K562 (cell line): ENCODE data around the gene CBX3. TPM values are rescaled to one million over a fixed set of nuclear protein-coding genes. Genes with fewer than 3 reads are reported as not detected.

Experiments used
- KDM2B ChIP-seq: fragments of 250-450 bp; sonication (Bioruptor Pico); IDR thresholded peaks from 2 replicates; pipeline ENCODE4 v1.8.0; 2021; ENCODE audit warnings: mild to moderate bottlenecking, moderate library complexity
- KLF6 ChIP-seq: fragments of 250-450 bp; sonication (Bioruptor Pico); IDR thresholded peaks from 2 replicates; pipeline ENCODE4 v1.4.0; 2020; ENCODE audit warnings: mild to moderate bottlenecking, moderate library complexity, borderline replicate concordance
- MEF2D ChIP-seq: conservative IDR thresholded peaks from 2 replicates; pipeline ENCODE4 v1.6.1; 2016; ENCODE audit warnings: low read depth, missing genetic modification characterization, missing compliant biosample characterization
- PHF21A ChIP-seq: fragments of 450-650 bp; IDR thresholded peaks from 2 replicates; pipeline ENCODE4 v1.6.1; 2017; ENCODE audit warnings: low read depth, borderline replicate concordance
- PTTG1 ChIP-seq: fragments of 450-650 bp; IDR thresholded peaks from 2 replicates; pipeline ENCODE4 v1.6.1; 2016; ENCODE audit warnings: low read depth, mild to moderate bottlenecking, missing genetic modification characterization, missing compliant biosample characterization
- ZNF780A ChIP-seq: fragments of 250-450 bp; sonication (Bioruptor Pico); IDR thresholded peaks from 2 replicates; pipeline ENCODE4 v1.5.0; 2021; ENCODE audit warnings: mild to moderate bottlenecking
- polyA plus RNA-seq, 8 experiments: library from polyadenylated mRNA; depleted of rRNA in 4 of 8; stranded (reverse) in 5 of 8; unstranded in 3 of 8; fragments of >200 nt; fragmentation: Nextera tagmentation in 2 of 8; fragmentation: Illumina TruSeq in 1 of 8; extraction: Ambion mirVana in 2 of 8; extraction: Trizol in 1 of 8; gene quantifications; 2 replicates each; pipeline versions ENCODE4 v1.2.1 to v1.2.3, GENCODE V29; 2011 to 2014; ENCODE audit warnings: inconsistent platforms in 1 of 8, missing spikeins in 1 of 8
- total RNA-seq, 7 experiments: library from RNA; depleted of rRNA in 6 of 7; stranded (reverse); fragments of >200 nt in 6 of 7; fragmentation: Illumina TruSeq in 2 of 7; extraction: Trizol in 2 of 7; gene quantifications; 2 replicates each; pipeline versions ENCODE4 v1.2.1 to v1.2.3, GENCODE V29; 2011 to 2021; ENCODE audit warnings: low replicate concordance in 1 of 7
- TF ChIP-seq, protein P1 (sequence below): sonication (generic); formaldehyde crosslinking; IDR thresholded peaks from 2 replicates; pipeline ENCODE4 v1.8.1; 2022; ENCODE audit warnings: missing genetic modification reagents
- TF ChIP-seq, protein P2 (sequence below): fragments of 250-450 bp; sonication (Bioruptor Pico); IDR thresholded peaks from 2 replicates; pipeline ENCODE4 v1.4.0; 2020
- TF ChIP-seq, protein P3 (sequence below): fragments of 250-450 bp; sonication (Bioruptor Pico); IDR thresholded peaks from 2 replicates; pipeline ENCODE4 v1.4.0; 2020; ENCODE audit warnings: mild to moderate bottlenecking, moderate library complexity, borderline replicate concordance
- TF ChIP-seq, protein P4 (sequence below): fragments of 250-450 bp; sonication (Bioruptor Pico); IDR thresholded peaks from 2 replicates; pipeline ENCODE4 v1.8.0; 2022; ENCODE audit warnings: moderate library complexity, mild to moderate bottlenecking, inconsistent platforms
- TF ChIP-seq, protein P5 (sequence below): sonication (generic); formaldehyde crosslinking; IDR thresholded peaks from 2 replicates; pipeline ENCODE4 v1.8.1; 2022; ENCODE audit warnings: missing genetic modification reagents
- TF ChIP-seq, protein P6 (sequence below), 2 experiments: fragments of 450-650 bp; formaldehyde crosslinking in 1 of 2; IDR thresholded peaks; 2 replicates each; pipeline versions ENCODE4 v1.4.0 to v1.6.1; 2014 to 2020; ENCODE audit warnings: mild to moderate bottlenecking in 2 of 2, borderline replicate concordance in 1 of 2, low read depth in 1 of 2

CBX3 gene
- total and polyA plus RNA-seq, 9 of the 15 experiments (the other 6 are each of a cell fraction or from before 2014, with no cell fraction given), result 198 to 413 (median 328) TPM

DNA sequence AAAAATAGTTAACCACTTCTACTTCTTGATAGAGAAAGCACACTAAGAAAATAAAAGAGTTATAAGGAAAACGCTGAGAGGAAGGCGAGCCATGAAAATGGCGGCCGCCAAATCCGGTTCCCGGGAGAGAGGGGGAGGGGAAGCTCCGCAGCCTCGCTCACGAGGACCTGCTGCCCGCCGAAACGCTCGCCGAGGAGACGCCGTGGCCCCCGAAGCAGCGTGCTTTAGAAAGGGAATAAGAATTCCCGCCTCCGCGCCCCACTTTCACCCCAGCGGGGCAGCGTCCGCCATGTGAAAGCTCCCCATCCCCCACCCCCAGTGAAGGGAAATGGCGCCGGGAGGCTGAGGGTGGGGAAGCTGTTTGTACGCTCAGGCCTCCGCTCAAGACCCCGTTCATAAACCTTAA, 1.5 kb upstream of the CBX3 start (continued):
- TF ChIP-seq, protein P1, sequence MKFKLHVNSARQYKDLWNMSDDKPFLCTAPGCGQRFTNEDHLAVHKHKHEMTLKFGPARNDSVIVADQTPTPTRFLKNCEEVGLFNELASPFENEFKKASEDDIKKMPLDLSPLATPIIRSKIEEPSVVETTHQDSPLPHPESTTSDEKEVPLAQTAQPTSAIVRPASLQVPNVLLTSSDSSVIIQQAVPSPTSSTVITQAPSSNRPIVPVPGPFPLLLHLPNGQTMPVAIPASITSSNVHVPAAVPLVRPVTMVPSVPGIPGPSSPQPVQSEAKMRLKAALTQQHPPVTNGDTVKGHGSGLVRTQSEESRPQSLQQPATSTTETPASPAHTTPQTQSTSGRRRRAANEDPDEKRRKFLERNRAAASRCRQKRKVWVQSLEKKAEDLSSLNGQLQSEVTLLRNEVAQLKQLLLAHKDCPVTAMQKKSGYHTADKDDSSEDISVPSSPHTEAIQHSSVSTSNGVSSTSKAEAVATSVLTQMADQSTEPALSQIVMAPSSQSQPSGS, result no peak
- TF ChIP-seq, protein P2, sequence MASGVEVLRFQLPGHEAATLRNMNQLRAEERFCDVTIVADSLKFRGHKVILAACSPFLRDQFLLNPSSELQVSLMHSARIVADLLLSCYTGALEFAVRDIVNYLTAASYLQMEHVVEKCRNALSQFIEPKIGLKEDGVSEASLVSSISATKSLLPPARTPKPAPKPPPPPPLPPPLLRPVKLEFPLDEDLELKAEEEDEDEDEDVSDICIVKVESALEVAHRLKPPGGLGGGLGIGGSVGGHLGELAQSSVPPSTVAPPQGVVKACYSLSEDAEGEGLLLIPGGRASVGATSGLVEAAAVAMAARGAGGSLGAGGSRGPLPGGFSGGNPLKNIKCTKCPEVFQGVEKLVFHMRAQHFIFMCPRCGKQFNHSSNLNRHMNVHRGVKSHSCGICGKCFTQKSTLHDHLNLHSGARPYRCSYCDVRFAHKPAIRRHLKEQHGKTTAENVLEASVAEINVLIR, result 0 out of 2 replicates have a peak, but pooled peaks have one; percentile 26
- TF ChIP-seq, protein P3, sequence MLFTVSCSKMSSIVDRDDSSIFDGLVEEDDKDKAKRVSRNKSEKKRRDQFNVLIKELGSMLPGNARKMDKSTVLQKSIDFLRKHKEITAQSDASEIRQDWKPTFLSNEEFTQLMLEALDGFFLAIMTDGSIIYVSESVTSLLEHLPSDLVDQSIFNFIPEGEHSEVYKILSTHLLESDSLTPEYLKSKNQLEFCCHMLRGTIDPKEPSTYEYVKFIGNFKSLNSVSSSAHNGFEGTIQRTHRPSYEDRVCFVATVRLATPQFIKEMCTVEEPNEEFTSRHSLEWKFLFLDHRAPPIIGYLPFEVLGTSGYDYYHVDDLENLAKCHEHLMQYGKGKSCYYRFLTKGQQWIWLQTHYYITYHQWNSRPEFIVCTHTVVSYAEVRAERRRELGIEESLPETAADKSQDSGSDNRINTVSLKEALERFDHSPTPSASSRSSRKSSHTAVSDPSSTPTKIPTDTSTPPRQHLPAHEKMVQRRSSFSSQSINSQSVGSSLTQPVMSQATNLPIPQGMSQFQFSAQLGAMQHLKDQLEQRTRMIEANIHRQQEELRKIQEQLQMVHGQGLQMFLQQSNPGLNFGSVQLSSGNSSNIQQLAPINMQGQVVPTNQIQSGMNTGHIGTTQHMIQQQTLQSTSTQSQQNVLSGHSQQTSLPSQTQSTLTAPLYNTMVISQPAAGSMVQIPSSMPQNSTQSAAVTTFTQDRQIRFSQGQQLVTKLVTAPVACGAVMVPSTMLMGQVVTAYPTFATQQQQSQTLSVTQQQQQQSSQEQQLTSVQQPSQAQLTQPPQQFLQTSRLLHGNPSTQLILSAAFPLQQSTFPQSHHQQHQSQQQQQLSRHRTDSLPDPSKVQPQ (CRISPR knock-in tag), result no peak
- TF ChIP-seq KDM2B (CRISPR knock-in tag), result 0 out of 2 replicates have a peak, but pooled peaks have one; percentile 18
- TF ChIP-seq ZNF780A, result no peak
- TF ChIP-seq PHF21A, result no peak
- TF ChIP-seq, protein P4, sequence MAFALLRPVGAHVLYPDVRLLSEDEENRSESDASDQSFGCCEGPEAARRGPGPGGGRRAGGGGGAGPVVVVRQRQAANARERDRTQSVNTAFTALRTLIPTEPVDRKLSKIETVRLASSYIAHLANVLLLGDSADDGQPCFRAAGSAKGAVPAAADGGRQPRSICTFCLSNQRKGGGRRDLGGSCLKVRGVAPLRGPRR (CRISPR knock-in tag), result no peak
- TF ChIP-seq, protein P5, sequence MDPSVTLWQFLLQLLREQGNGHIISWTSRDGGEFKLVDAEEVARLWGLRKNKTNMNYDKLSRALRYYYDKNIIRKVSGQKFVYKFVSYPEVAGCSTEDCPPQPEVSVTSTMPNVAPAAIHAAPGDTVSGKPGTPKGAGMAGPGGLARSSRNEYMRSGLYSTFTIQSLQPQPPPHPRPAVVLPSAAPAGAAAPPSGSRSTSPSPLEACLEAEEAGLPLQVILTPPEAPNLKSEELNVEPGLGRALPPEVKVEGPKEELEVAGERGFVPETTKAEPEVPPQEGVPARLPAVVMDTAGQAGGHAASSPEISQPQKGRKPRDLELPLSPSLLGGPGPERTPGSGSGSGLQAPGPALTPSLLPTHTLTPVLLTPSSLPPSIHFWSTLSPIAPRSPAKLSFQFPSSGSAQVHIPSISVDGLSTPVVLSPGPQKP (CRISPR knock-in tag), result no peak
- TF ChIP-seq KLF6, result peak; percentile 56; the same call in 1 of the 2 replicates
- TF ChIP-seq, protein P6, sequence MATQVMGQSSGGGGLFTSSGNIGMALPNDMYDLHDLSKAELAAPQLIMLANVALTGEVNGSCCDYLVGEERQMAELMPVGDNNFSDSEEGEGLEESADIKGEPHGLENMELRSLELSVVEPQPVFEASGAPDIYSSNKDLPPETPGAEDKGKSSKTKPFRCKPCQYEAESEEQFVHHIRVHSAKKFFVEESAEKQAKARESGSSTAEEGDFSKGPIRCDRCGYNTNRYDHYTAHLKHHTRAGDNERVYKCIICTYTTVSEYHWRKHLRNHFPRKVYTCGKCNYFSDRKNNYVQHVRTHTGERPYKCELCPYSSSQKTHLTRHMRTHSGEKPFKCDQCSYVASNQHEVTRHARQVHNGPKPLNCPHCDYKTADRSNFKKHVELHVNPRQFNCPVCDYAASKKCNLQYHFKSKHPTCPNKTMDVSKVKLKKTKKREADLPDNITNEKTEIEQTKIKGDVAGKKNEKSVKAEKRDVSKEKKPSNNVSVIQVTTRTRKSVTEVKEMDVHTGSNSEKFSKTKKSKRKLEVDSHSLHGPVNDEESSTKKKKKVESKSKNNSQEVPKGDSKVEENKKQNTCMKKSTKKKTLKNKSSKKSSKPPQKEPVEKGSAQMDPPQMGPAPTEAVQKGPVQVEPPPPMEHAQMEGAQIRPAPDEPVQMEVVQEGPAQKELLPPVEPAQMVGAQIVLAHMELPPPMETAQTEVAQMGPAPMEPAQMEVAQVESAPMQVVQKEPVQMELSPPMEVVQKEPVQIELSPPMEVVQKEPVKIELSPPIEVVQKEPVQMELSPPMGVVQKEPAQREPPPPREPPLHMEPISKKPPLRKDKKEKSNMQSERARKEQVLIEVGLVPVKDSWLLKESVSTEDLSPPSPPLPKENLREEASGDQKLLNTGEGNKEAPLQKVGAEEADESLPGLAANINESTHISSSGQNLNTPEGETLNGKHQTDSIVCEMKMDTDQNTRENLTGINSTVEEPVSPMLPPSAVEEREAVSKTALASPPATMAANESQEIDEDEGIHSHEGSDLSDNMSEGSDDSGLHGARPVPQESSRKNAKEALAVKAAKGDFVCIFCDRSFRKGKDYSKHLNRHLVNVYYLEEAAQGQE (IDR thresholded peaks at IDR 0.05; ENCODE audit: borderline replicate concordance), result no peak
- TF ChIP-seq, protein P6 (CRISPR knock-in tag; IDR thresholded peaks at IDR 0.05; ENCODE audit: low read depth), result no peak; the same call in 1 of the 2 replicates
- no peak for TF ChIP-seq PTTG1 (tag)
- TF ChIP-seq MEF2D (tag), result no peak
